ENCODE results near the gene AIDA.

AIDA gene

DNA sequence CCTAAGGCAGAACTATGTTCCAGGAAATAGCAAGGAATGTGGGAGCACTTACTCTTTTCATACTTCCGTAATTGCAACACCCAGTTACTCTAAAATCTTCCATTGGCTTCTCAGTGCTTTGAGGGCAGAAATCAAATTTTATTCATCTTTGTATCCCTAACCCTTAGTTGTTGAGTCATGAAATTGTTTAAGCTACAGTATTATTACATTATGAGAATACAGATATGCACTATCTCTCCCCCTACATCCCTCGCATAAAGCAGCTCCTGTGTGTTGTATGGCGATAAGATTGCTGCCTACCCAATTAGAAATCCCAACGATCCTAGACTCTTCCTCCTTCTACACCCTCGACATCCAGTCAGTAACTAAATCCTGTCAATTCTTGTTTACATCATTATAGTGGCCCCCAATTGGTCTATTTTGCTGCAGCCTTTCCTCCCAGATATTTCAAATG, 2.6 kb downstream of the AIDA start:
- Histone ChIP-seq H3K36me3 (no peaks in the 10 kb centered on the region), H3K9me3 (no peaks in the 10 kb centered on the region), H3K27me3 (no peaks in the 10 kb centered on the region), H3K4me1 (peaks cover 0 to 31% (median 20%) of the 10 kb centered on the region in 4 donors), H3K27ac (no peak overlapping the region), H3K4me3 (no peak overlapping the region)
- TF ChIP-seq CTCF (IDR thresholded peaks at IDR 0.05) = no peak
- intact Hi-C loops (cut with DNase I; ENCODE audit: low total_unique reads) = loop anchor here (10.0 kb wide), 1 partner anchor 65 kb away; no protein-coding TSS in a partner anchor
- DNase-seq = no peak

DNA sequence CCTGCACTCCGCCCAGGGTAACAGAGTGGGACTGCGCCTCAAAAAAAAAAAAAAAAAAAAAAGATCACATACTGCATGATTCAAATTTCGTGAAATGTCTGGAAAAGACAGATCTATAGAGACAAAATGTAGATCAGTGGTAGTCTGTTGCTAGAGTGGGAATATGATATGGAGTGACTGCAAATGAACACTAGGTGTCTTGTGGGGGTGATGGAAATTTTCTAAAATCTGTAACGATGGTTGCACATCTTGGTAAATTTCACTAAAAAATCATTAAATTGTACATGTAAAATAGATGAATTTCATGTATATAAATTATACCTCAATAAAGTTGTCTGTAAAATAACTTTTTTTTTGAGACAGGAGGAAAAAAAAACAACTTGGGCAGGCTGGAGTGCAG, 5.5 kb downstream of the AIDA start:
- TF ChIP-seq CTCF (IDR thresholded peaks at IDR 0.05) = no peak

GRCh38 chr1:222704260-222704659, 8.0 kb downstream of the AIDA start:
- no peak for DNase-seq
- H3K27ac ChIP-seq = no peak overlapping the region
- no peaks in the 10 kb centered on the region for H3K9me3 ChIP-seq
- peaks cover 0 to 5% (median 1%) of the 10 kb centered on the region in 4 donors for H3K4me1 ChIP-seq
- no peak for TF ChIP-seq CTCF (IDR thresholded peaks at IDR 0.05)
- intact Hi-C loops (cut with DNase I; ENCODE audit: low total_unique reads) = no loop called here
- H3K36me3 ChIP-seq = peaks cover 0 to 30% (median 28%) of the 10 kb centered on the region in 3 donors
- no peaks in the 10 kb centered on the region for H3K27me3 ChIP-seq
- no peak overlapping the region for H3K4me3 ChIP-seq

More for the DNA sequence above, 5.5 kb downstream of the AIDA start:
- H3K4me1 ChIP-seq = peaks cover 0 to 24% (median 15%) of the 10 kb centered on the region in 4 donors
- no peak overlapping the region for H3K27ac ChIP-seq
- H3K9me3 ChIP-seq = no peaks in the 10 kb centered on the region
- H3K4me3 ChIP-seq = no peak overlapping the region
- intact Hi-C loops (cut with DNase I; ENCODE audit: low total_unique reads) = no loop called here
- no peaks in the 10 kb centered on the region for H3K27me3 ChIP-seq
- H3K36me3 ChIP-seq = peaks cover 0 to 10% (median 9%) of the 10 kb centered on the region in 3 donors
- DNase-seq = no peak

DNA sequence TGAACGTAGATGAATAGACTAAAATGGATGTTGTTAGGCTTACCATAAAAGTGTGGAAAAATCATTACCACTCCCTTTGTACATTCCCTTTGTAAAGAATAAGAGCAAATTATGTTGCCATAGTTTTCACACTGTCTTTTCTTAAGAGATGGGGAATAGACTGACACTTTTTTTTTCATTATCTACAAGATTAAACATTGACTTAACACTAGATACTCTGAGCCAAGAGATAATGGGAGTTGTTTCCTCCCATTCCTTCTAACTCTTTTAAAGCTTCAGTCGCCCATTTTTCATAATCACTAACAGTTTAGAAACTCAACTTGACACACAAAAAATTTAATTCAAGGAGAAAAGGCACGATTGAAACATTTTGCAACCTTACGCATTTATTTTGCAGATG, 10.1 kb downstream of the AIDA start:
- TF ChIP-seq CTCF (IDR thresholded peaks at IDR 0.05) = no peak
- Histone ChIP-seq H3K36me3 (peaks cover 0 to 36% (median 30%) of the 10 kb centered on the region in 3 donors), H3K27me3 (no peaks in the 10 kb centered on the region), H3K9me3 (no peaks in the 10 kb centered on the region), H3K27ac (no peak overlapping the region), H3K4me3 (no peak overlapping the region), H3K4me1 (peaks cover 0 to 4% (median 0%) of the 10 kb centered on the region in 4 donors)
- intact Hi-C loops (cut with DNase I; ENCODE audit: low total_unique reads) = no loop called here
- no peak for DNase-seq

- no peak for DNase-seq
- H3K27ac ChIP-seq = no peak overlapping the region
- H3K27me3 ChIP-seq = no peaks in the 10 kb centered on the region
- intact Hi-C loops (cut with DNase I; ENCODE audit: low total_unique reads) = no loop called here
- H3K4me1 ChIP-seq = peaks cover 0 to 4% (median 0%) of the 10 kb centered on the region in 4 donors
- no peak for TF ChIP-seq CTCF (IDR thresholded peaks at IDR 0.05)
- H3K36me3 ChIP-seq = peaks cover 7 to 36% (median 30%) of the 10 kb centered on the region in 3 donors
- no peaks in the 10 kb centered on the region for H3K9me3 ChIP-seq
- no peak overlapping the region for H3K4me3 ChIP-seq
These were observed 14.5 kb downstream of the AIDA start for GRCh38 chr1:222697826-222698225.

DNA sequence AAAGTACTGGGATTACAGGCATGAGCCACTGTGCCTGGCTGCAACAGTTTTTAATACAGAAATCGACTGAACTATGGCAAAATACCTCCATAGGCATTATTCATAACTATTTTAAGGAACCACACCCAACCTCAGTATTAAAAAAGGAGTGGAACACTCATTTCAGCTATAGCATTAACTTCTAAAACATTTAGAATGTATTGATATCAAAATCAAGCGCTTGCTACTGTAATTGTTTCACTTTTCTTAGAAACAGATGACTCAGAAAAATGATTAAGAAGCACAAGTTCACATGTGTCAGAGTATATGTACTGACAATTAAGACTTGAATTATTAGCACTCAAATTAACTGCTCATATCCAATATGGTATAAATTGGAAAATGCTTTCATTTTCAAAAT, 15.1 kb downstream of the AIDA start:
- intact Hi-C loops (cut with DNase I; ENCODE audit: low total_unique reads) = no loop called here
- H3K36me3 ChIP-seq = peaks cover 8 to 36% (median 26%) of the 10 kb centered on the region in 3 donors
- no peak for TF ChIP-seq CTCF (IDR thresholded peaks at IDR 0.05)
- no peak overlapping the region for H3K27ac ChIP-seq
- no peak overlapping the region for H3K4me3 ChIP-seq
- H3K27me3 ChIP-seq = no peaks in the 10 kb centered on the region
- DNase-seq = no peak
- no peaks in the 10 kb centered on the region for H3K9me3 ChIP-seq
- peaks cover 0 to 4% (median 0%) of the 10 kb centered on the region in 4 donors for H3K4me1 ChIP-seq

Data from tibial artery (tissue), 4 donors.